ENCODE data around the gene ADAM15.

The ADAM15 gene

DNA sequence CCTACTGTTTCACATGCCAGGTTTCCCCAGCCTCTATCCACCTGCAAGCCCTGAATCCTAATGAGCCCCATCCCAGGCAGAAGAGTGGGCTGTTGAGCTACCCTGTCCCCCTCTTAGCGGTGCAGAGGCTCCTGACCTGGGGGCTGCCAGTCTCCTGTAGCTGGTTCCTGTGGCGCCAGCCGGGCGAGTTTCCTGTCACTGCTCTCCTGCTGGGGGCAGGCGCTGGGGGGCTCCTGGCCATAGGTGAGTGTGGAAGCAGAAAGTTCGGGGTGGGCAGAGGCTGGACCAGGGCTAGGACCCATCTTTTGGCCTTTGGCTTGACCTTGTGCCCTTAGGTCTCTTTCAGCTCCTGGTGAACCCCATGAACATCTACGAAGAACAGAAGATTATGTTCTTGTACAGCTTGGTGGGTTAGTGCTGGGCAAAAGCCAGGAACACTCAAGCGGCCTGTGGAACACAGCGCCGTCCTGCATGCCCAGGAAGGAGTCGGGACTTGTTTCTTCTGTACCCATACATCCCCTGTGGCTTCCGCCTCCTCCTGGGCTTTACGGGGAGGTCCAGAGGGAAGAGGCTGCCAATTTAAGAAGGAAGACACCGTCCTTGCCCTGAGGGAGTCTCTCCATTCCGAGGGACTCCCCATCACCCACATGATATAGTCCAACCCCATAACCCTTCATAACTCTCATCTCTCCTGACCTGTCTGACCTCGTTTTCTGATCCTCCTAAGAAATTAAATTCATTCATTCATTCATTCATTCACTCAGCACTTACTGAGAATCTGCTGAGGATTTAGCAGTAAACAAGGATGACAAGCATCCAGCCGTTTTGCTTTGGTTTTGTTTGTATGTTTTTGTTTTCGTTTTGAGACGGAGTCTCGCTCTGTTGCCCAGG, 16.6 kb upstream of the ADAM15 start:
- TF ChIP-seq, protein P1, sequence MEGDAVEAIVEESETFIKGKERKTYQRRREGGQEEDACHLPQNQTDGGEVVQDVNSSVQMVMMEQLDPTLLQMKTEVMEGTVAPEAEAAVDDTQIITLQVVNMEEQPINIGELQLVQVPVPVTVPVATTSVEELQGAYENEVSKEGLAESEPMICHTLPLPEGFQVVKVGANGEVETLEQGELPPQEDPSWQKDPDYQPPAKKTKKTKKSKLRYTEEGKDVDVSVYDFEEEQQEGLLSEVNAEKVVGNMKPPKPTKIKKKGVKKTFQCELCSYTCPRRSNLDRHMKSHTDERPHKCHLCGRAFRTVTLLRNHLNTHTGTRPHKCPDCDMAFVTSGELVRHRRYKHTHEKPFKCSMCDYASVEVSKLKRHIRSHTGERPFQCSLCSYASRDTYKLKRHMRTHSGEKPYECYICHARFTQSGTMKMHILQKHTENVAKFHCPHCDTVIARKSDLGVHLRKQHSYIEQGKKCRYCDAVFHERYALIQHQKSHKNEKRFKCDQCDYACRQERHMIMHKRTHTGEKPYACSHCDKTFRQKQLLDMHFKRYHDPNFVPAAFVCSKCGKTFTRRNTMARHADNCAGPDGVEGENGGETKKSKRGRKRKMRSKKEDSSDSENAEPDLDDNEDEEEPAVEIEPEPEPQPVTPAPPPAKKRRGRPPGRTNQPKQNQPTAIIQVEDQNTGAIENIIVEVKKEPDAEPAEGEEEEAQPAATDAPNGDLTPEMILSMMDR (IDR thresholded peaks at IDR 0.05; ENCODE audit: low read length, missing control alignments), result no peak
- DNase-seq (ENCODE audit: low read depth), result no peak
- H3K4me3 ChIP-seq (replicated peaks; ENCODE audit: low read depth, low read length), result no peak overlapping the region

DNA sequence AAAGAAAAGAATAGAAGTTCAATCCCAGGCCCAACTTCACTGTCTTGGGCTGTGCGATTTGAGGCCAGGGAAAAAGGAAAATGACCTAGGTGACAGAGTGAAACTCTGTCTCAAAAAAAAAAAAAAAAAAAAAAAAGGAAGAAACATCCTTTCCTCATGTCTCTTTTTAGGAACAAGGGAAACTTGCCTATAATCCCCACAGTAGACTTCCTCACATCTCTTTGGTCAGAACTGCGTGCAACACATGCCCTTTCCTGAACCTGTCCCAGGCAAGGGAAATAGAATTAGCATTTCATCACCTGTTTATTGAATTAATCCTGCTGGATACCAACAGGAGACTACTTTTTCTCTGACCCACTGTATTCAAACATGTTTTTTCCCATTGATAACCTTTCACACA, 15.2 kb upstream of the ADAM15 start:
- TF ChIP-seq, protein P1 (IDR thresholded peaks at IDR 0.05; ENCODE audit: low read length, missing control alignments), result no peak
- H3K4me3 ChIP-seq (replicated peaks; ENCODE audit: low read depth, low read length), result no peak overlapping the region
- DNase-seq (ENCODE audit: low read depth), result no peak

DNA sequence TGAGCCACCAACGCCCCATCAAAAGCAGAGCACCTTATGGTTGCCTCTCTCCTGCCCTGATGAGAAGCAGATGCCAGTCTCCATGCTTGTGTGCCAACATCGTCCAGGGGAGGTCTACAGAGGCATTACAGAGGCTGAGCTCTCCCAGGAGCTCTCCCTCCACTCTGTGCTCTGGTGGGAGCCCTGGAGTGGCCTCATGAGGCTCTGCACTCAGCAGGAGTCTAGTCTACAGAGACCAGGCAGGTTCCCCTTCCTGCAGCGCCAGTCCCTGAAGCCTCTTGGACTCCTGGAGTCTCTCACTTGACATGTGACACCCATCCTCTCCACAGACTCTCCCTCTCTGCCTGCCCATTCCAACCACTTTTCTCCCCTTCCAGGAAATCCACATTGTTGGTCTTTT, 14.1 kb upstream of the ADAM15 start:
- no peak overlapping the region for H3K4me3 ChIP-seq (replicated peaks; ENCODE audit: low read depth, low read length)
- no peak for DNase-seq (ENCODE audit: low read depth)
- TF ChIP-seq, protein P1 (IDR thresholded peaks at IDR 0.05; ENCODE audit: low read length, missing control alignments), result no peak

DNA sequence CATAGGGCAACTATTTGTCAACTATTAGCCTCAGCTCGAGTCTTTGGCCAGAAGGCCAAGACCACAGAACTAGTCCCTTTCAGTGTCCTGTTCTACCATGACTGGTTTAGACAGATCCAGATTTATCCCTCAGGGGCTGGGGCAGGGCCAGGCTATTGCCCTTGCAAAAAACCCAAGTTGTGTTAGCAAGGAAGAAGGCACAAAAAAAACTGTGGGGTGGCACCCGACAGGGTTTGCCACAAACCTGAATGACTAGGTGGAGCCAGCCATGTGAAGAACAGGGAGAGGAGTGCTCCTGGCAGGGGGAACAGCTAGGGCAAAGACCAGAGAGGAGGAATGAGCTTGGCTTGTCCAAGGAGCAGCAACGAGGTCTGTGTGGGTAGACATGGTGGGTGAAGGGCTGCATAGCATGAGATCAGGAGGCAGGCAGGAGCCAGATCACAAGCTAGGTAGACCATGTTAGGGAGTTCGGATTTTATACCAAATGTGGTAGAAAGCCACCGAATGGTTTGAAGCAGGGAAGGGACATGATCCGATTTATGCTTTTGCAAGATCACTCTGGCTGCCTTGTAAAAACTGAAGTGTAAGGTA, 13.2 kb upstream of the ADAM15 start:
- TF ChIP-seq, protein P1 (IDR thresholded peaks at IDR 0.05; ENCODE audit: low read length, missing control alignments), result no peak
- H3K4me3 ChIP-seq (replicated peaks; ENCODE audit: low read depth, low read length), result no peak overlapping the region
- no peak for DNase-seq (ENCODE audit: low read depth)

DNA sequence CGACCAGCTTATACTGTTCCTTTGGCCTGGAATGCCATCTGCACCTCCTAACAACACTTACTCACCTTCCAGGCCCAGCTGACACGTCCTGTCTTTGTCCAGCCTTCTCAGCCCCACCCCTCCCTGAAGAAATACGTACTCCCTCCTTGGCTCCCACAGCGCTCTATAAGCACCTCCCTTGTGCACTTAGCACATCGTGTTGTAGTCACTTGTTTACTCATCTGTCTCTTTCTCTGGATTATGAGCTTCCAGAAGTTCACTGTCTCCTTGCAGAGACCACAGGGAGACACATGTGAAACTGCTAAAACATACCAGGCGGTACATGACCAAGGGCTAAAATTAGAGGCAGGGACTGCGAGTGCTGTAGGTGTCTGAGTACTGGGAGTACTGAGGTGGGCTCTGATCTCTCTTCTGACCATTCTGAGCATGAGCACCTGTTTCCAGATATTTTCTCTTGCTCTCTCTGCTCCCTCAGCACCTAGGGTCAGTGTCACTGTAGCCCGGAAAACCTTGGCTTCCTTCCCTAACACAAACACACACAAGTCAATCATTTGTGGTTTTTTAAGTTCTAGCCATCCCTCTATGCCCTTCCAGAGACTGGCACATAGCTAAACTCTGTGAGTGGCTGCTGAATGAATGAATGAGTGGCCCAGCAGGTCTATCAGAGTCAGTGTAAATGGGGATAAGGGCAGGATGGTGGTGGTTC, 12.4 kb upstream of the ADAM15 start:
- no peak for DNase-seq (ENCODE audit: low read depth)
- TF ChIP-seq, protein P1 (IDR thresholded peaks at IDR 0.05; ENCODE audit: low read length, missing control alignments), result no peak
- no peak overlapping the region for H3K4me3 ChIP-seq (replicated peaks; ENCODE audit: low read depth, low read length)

DNA sequence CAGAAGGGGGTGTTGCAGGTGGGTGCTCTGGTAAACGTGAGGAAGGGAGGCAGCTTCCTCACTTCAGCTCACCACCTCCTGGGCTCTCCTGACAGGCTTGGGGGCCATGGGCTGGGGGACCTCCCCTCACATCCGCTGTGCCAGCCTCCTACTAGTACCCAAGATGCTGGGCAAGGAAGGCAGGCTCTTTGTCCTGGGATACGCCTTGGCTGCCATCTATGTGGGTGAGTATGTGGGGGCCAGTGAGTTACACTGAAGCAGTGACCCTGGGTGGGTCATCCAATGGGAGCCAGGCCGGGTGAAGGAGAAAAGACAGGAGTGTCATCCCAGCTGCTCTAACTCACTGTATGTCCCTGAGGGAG, 11.8 kb upstream of the ADAM15 start:
- TF ChIP-seq, protein P1 (IDR thresholded peaks at IDR 0.05; ENCODE audit: low read length, missing control alignments), result no peak
- no peak overlapping the region for H3K4me3 ChIP-seq (replicated peaks; ENCODE audit: low read depth, low read length)
- DNase-seq (ENCODE audit: low read depth), result no peak

All from fibroblast of pulmonary artery (primary cell).